HPDE6-E6E7 (cell line): Measurements from ENCODE around the gene ATP9A.
"Not testable (repeated sequence)": the region's sequence is repeated elsewhere in the genome, so short reads cannot be mapped to it uniquely, and the experiment has no call there.

Experiments
- DNase-seq: peaks from one replicate; pipeline ENCODE4 v3.0.0; 2011; ENCODE audit warnings: missing footprints; ENCODE audit errors: extremely low spot score

ATP9A gene

DNA sequence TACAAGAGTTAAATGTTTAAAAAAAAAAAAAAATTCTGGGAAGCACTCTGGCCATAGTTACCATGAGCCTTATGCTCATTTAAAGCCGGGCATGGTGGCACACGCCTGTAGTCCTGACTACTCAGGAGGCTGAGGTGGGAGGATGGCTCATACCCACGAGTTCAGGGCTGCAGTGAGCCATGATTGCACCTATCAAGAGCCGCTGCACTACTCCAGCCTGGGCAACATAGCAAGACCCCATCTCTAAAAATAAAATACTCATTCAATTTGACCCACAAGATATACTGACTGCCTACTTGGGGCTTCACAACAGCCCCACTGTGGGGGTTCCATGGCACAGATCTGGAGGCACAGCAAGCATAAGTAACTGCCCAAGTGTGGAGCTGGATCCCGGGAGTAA, 113.7 kb downstream of the ATP9A start:
- no peak for DNase-seq

DNA sequence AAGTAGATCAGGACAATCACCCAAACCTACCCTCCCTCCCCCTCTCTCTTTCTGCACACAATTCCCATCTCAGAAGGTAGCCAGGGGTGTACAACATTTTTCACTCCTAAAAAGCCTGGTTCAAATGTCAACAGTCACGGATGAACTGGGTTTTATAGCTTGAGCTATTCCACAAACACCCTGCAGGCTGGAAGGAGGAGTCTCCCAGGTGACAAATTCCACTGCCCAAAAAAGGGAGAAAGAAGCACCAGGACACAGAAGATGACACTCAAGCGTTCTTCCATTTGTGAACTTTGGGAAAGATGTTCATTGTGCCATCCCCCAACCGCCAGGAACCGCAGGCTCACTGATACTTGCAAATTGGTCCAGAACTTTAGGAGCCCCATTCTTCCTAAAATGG, 114.1 kb downstream of the ATP9A start:
- no peak for DNase-seq

DNA sequence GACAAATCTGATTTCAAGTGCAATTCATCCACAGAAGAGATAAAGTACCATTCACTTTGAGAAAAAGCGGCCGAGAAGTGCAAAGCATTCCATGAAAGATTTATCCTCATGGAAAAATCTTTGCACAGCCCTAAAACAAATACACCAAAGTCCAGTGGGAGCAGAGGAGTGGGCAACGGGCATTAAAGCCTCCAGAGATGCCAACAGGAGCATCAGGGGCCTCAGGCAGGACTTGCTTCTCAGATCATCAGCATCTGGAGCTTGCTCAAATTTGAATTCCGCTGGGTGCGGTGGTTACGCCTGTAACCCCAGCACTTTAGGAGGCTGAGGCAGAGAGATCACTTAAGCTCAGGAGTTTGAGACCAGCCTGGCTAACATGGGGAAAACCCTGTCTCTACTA, 115.0 kb downstream of the ATP9A start:
- no peak for DNase-seq

DNA sequence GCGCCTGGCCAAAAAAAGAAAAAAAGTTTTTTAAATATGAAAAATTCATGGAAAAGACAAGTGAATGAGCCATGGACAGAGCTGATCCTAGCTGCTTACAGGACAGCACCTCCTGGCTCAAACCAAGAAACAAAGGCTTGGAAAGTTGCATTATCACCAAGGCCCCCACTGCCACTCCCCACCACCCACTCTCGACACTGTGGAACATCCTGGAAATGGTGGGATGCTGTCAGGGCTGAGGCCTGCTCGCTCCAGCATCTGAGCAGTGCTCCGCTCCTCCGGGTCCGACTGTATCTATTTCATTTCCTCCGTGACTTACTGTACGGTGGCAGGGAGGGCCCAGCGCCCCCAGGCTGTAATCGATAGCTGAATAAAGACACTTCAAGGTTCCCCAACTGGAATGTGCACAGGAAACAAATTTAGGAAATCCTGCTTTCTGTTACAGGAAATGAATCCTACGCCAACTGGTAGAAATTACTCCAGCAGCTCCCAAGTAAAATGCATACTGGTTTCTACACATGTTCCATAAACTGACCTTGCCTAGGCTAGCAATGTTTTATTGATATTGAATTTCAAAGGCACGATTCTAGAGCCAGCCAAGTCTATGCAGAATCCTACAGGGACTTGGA, 116.2 kb downstream of the ATP9A start:
- no peak for DNase-seq

DNA sequence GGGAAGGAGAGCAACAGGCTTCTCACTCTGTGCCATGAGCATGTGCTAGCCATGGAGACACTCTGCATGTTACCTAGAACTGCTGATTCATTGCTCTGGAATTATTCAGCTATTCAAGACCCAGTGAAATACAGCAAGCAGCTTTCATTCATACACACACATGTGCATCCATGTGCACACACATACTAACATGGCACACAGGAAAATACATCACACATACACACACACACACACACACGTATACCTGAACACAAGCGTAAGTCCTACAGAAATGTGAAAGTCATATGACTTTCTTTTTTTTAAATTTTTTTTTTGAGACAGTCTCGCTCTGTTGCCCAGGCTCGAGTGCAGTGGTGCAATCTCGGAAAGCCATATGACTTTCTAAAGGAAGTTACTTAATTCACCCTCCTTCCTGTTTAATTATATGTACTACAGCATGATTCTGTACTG, 117.5 kb downstream of the ATP9A start:
- DNase-seq, result peak; percentile 50

GRCh38 chr20:51648571-51648947, 119.6 kb downstream of the ATP9A start:
- DNase-seq, result no peak

- no peak for DNase-seq
Observed at GRCh38 chr20:51647674-51648570, 120.3 kb downstream of the ATP9A start.

DNA sequence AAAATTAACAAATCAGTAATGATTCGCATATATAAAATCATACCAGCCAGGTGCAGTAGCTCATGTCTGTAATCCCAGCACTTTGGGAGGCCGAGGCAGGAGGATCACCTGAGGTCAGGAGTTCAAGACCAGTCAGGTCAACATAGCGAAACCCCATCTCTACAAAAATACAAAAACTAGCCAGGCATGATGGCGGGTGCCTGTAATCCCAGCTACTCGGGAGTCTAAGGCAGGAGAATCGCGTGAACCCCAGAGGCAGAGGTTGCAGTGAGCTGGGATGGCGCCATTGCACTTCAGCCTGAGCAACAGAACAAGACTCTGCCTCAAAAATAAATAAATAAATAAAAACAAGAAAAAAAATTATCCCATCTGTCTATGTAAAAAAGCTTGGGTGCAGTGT, 124.4 kb downstream of the ATP9A start:
- DNase-seq, result not testable (repeated sequence)

- no peak for DNase-seq
Observed at GRCh38 chr20:51643390-51643789, 124.8 kb downstream of the ATP9A start.

- DNase-seq, result no peak
Observed at GRCh38 chr20:51641866-51642265, 126.3 kb downstream of the ATP9A start.

DNA sequence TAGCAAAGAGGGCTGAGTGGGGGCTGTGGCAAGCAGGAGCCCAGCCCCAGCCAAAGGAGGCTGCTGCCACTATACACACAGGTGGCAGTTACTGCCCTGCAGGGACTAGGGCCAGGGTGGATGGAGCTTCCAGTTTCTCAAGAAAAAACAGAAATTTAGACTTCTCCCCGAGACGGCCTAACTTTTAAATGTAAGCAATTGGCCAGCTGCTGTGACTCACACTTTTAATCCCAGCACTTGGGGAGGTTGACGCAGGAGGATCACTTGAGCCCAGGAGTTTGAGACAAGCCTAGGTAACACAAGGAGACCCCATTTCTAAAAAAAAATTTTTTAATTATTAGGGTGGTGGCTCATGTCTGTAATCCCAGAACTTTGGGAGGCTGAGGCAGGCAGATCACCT, 127.4 kb downstream of the ATP9A start:
- no peak for DNase-seq

DNA sequence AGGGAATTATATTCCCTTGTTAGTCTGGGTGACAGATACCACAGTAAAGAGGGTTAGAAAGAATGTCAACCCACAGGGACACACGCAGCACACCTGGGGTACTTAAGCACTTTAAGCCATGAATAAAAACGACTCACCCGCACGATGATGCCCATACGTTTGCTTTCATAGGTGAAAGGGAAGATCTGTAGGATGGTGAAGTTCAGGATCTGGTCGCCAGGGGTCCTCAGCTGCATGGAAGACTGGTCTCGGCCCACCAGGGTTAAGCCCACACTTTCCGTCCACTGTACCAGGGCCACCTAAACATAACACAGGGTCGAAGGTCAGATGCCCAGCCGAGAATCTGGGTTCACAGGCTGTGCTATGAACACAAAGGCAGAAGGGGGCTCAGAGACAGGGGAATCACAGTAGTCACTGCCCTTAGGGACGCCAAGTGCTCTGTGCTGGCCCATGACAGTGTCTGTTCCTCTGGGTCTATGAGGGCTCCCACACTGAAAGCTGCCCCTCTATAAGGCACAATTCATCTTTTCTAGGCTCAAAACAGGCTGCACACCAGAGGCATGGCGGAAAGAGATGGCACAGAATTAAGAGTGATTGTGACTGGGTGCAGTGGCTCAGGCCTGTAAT, 128.9 kb downstream of the ATP9A start:
- DNase-seq, result peak; percentile 77

- no peak for DNase-seq
Observed at GRCh38 chr20:51637241-51637640, 130.9 kb downstream of the ATP9A start.

- peak; percentile 98 for DNase-seq
Observed at GRCh38 chr20:51636123-51636522, 132.1 kb downstream of the ATP9A start.

DNA sequence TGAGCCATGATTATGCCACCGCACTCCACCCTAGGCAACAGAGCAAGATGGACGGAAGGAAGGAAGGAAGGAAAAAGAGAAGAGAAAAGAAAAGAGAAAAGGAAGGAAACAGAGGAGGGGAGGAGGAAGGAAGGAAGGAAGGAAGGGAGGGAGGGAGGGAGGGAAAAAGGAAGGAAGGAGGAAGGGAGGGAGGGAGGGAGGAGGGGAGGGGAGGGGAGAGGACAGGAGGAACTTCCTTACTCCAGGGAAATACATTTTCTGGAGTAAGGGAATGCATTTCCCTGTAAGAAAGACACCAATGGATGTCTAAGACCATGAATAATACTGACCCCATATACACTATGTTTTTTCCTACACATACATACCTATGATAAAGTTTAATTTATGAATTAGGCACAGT, 132.5 kb downstream of the ATP9A start:
- no peak for DNase-seq

DNA sequence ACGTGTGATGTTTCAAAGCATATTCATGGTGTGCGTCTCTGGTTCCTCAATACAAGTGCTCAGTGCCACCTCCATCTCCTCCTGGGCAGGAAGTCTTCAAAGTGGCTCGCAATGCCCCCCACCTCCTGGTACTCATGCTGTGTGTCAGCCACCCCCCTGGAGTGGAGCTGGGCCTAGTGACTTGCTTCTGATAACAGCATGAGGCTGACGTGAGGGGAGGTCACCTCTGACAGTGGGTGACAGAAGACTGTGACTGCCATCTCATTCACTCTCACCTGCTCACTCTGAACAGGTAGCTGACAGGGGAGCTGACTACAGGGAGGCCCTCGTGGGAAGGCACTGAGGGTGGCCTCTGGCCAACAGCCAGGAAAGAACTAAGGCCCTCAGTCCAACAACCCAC, 133.3 kb downstream of the ATP9A start:
- no peak for DNase-seq

DNA sequence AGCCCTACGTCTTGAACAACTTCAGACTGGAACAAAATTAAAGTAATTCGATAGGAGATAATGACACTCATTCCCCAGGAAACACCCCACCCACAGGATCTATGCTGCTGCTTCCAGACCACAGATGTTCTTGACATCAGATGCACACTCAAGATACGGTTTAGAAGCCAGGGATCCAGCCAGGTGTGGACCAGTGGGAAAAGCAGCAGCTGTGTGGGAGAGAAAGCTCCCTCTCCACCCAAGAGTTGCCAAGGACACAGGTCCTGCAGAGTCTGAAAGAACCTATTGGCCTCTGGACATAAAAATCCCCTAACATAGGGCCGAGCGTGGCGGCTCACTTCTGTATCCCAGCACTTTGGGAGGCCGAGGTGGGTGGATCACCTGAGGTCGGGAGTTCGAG, 133.9 kb downstream of the ATP9A start:
- no peak for DNase-seq

- no peak for DNase-seq
Observed at GRCh38 chr20:51633430-51633829, 134.8 kb downstream of the ATP9A start.

DNA sequence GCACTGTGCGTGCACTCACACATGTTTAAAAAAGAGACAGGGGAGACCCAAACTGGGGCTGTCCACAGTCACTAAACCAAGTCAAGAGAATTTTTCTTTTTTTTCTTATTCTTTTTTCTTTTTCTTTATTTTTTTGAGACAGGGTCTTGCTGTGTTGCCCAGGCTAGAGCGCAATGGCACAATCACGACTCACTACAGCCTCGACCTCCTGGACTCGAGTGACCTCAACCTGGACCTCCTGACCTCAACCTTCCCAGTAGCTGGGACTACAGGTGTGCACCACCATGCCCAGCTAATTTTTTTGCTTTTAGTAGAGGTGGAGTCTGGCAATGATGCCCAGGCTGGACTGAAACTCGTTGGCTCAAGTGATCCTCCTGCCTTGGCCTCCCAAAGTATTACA, 136.2 kb downstream of the ATP9A start:
- no peak for DNase-seq

- peak; percentile 99 for DNase-seq
Observed at GRCh38 chr20:51631011-51631950, 136.9 kb downstream of the ATP9A start.

DNA sequence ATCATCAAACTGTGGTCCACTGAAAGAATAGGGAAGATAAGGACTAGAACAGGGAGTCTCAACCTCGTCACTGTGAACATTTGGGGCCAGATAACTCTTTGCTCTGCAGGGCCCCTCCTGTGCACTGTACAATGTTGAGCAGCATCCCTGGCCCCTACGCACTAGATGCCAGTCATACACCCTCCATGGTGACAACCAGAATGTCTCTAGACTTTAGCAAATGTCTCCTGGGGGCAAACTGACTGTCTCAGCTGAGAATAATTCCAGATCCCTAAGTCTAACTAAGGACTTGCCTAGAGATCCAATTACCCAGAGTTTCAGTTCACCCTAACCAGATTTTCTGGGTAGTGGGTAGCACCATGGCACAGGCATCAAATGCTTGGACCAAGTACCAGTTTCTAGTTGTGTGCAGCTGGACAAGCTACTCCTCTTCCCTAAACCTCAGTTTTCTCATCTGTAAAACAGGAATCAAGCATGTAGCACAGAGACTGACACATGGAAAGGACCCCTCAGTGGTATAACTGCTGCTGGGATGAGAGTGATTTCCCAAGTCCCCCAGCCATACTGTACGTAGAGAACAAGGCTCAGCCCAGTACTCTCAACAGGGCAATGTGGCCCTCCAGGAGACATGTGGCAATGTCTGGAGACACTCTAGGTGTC, 138.7 kb downstream of the ATP9A start:
- no peak for DNase-seq
